Neural cell (in vitro differentiated cells): ENCODE results near the gene TGM4. TPM values are rescaled to one million over a fixed set of nuclear protein-coding genes. Genes with fewer than 3 reads are reported as not detected.
A peak's percentile ranks its signal among the peaks of the same experiment; 100 is the strongest.

ENCODE experiments used
- H2AFZ ChIP-seq: fragments of 200-600, 300-800 bp; sonication (generic), shearing (Covaris generic); 2 replicates; pipeline ENCODE4 v1.6.0; 2014; ENCODE audit warnings: low read depth, mild to moderate bottlenecking, antibody characterized with exemption, low read length, moderate library complexity
- H3F3A ChIP-seq: fragments of 200-600 bp; shearing (Covaris generic); 2 replicates; pipeline ENCODE4 v1.6.1; 2016; ENCODE audit warnings: mild to moderate bottlenecking, moderate library complexity, mixed read lengths, antibody characterized with exemption, low read length; ENCODE audit not compliant: insufficient read depth, poor library complexity, severe bottlenecking
- H3K27ac ChIP-seq: fragments of 200-600, 300-800 bp; sonication (generic), shearing (Covaris generic); 2 replicates; pipeline ENCODE4 v1.5.1; 2014; ENCODE audit warnings: mild to moderate bottlenecking, low read length, moderate library complexity
- H3K27me3 ChIP-seq: fragments of 300-800, 200-600 bp; sonication (generic), shearing (Covaris generic); 2 replicates; pipeline ENCODE4 v1.6.0; 2014; ENCODE audit warnings: mild to moderate bottlenecking, low read depth, low read length, moderate library complexity; ENCODE audit not compliant: insufficient read depth
- H3K36me3 ChIP-seq: fragments of 300-800, 200-600 bp; sonication (generic), shearing (Covaris generic); 2 replicates; pipeline ENCODE4 v1.5.1; 2014; ENCODE audit warnings: mild to moderate bottlenecking, antibody characterized with exemption, low read length, moderate library complexity; ENCODE audit not compliant: insufficient read depth
- H3K4me2 ChIP-seq: fragments of 300-800, 200-600 bp; sonication (generic), shearing (Covaris generic); 2 replicates; pipeline ENCODE4 v1.6.0; 2014; ENCODE audit warnings: mild to moderate bottlenecking, low read length
- H3K4me3 ChIP-seq: fragments of 300-800, 200-600 bp; sonication (generic), shearing (Covaris generic); 2 replicates; pipeline ENCODE4 v1.5.1; 2014; ENCODE audit warnings: mild to moderate bottlenecking, low read length, moderate library complexity
- H3K79me2 ChIP-seq: fragments of 200-600 bp; shearing (Covaris generic); replicated peaks from 2 replicates; pipeline ENCODE4 v1.6.0; 2014; ENCODE audit warnings: mild to moderate bottlenecking, low read length, moderate library complexity; ENCODE audit not compliant: insufficient read depth
- H3K9ac ChIP-seq: fragments of 300-800, 200-600 bp; sonication (generic), shearing (Covaris generic); 2 replicates; pipeline ENCODE4 v1.6.1; 2016; ENCODE audit warnings: mild to moderate bottlenecking, low read length, mixed read lengths
- H3K9me2 ChIP-seq: fragments of 200-600 bp; shearing (Covaris generic); 2 replicates; pipeline ENCODE4 v1.6.1; 2016; ENCODE audit warnings: mild to moderate bottlenecking, low read length, mixed read lengths; ENCODE audit not compliant: insufficient read depth
- H3K9me3 ChIP-seq: fragments of 200-600, 300-800 bp; sonication (generic), shearing (Covaris generic); 2 replicates; pipeline ENCODE4 v1.6.1; 2016; ENCODE audit warnings: mild to moderate bottlenecking, mixed run types, low read length, moderate library complexity, mixed read lengths
- H4K20me1 ChIP-seq: fragments of 200-600 bp; shearing (Covaris generic); 2 replicates; pipeline ENCODE4 v1.6.1; 2016; ENCODE audit warnings: mild to moderate bottlenecking, mixed run types; ENCODE audit not compliant: insufficient read depth
- CTCF ChIP-seq: fragments of 450-650 bp; IDR thresholded peaks from 2 replicates; pipeline ENCODE4 v1.5.1; 2014; ENCODE audit warnings: antibody characterized with exemption, mild to moderate bottlenecking, moderate library complexity; ENCODE audit not compliant: poor library complexity, severe bottlenecking
- EP300 ChIP-seq: fragments of 450-650 bp; conservative IDR thresholded peaks from 2 replicates; pipeline ENCODE4 v1.6.1; 2014; ENCODE audit warnings: antibody characterized with exemption, mild to moderate bottlenecking, moderate library complexity; ENCODE audit not compliant: poor library complexity, severe bottlenecking
- EZH2 ChIP-seq: fragments of 200-600, 300-800 bp; shearing (Covaris generic), sonication (generic); IDR thresholded peaks from 2 replicates; pipeline ENCODE4 v1.6.1; 2014; ENCODE audit warnings: antibody characterized with exemption, low read length, borderline replicate concordance, mild to moderate bottlenecking; ENCODE audit not compliant: insufficient read depth, poor library complexity, severe bottlenecking
- MXI1 ChIP-seq: fragments of 450-650 bp; conservative IDR thresholded peaks from 2 replicates; pipeline ENCODE4 v1.6.1; 2014; ENCODE audit warnings: antibody characterized with exemption, mild to moderate bottlenecking; ENCODE audit not compliant: poor library complexity, severe bottlenecking
- POLR2AphosphoS5 ChIP-seq: IDR thresholded peaks from 2 replicates; pipeline ENCODE4 v1.6.1; 2012
- RAD21 ChIP-seq: fragments of 450-650 bp; conservative IDR thresholded peaks from 2 replicates; pipeline ENCODE4 v1.6.1; 2014; ENCODE audit warnings: antibody characterized with exemption, mild to moderate bottlenecking, moderate library complexity
- REST ChIP-seq: IDR thresholded peaks from 2 replicates; pipeline ENCODE4 v1.6.1; 2012; ENCODE audit warnings: borderline replicate concordance
- SMC3 ChIP-seq: fragments of 450-650 bp; conservative IDR thresholded peaks from 2 replicates; pipeline ENCODE4 v1.6.1; 2014; ENCODE audit warnings: antibody characterized with exemption, mild to moderate bottlenecking, moderate library complexity; ENCODE audit not compliant: poor library complexity
- TAF1 ChIP-seq: IDR thresholded peaks from 2 replicates; pipeline ENCODE4 v1.6.1; 2012; ENCODE audit warnings: low read depth
- polyA plus RNA-seq: library from polyadenylated mRNA; depleted of rRNA; stranded (reverse); fragments of >200 nt; gene quantifications from 2 replicates; pipeline ENCODE4 v1.2.3, GENCODE V29; 2014

The TGM4 gene
- polyA plus RNA-seq, 1 donor from 2014 or later: not detected

- no peak overlapping the region for H3K4me2 ChIP-seq
- H3K4me3 ChIP-seq: peak overlapping the region; percentile 21
- no peaks in the 10 kb centered on the region for H3F3A ChIP-seq
- H4K20me1 ChIP-seq: no peaks in the 10 kb centered on the region
- no peaks in the 10 kb centered on the region for H3K36me3 ChIP-seq
- no peaks in the 10 kb centered on the region for H3K79me2 ChIP-seq
- H3K9ac ChIP-seq: no peak overlapping the region
- H3K27ac ChIP-seq: no peak overlapping the region
- TF ChIP-seq SMC3 (no peak), REST (no peak), MXI1 (no peak), POLR2AphosphoS5 (no peak), TAF1 (no peak), EZH2 (no peak)
- no peaks in the 10 kb centered on the region for H3K9me3 ChIP-seq
- no peak overlapping the region for H2AFZ ChIP-seq
- H3K27me3 ChIP-seq: no peaks in the 10 kb centered on the region
- no peaks in the 10 kb centered on the region for H3K9me2 ChIP-seq
Observed at GRCh38 chr3:44833394-44833793, 41.0 kb upstream of the TGM4 start.

GRCh38 chr3:44835684-44836083, 38.7 kb upstream of the TGM4 start:
- Histone ChIP-seq H3K4me2 (no peak overlapping the region), H3K27me3 (no peaks in the 10 kb centered on the region), H4K20me1 (no peaks in the 10 kb centered on the region), H3K9me2 (no peaks in the 10 kb centered on the region), H3K4me3 (no peak overlapping the region), H3K9ac (no peak overlapping the region), H3K36me3 (no peaks in the 10 kb centered on the region), H3K79me2 (no peaks in the 10 kb centered on the region), H3F3A (no peaks in the 10 kb centered on the region), H2AFZ (no peak overlapping the region), H3K27ac (no peak overlapping the region), H3K9me3 (no peaks in the 10 kb centered on the region)
- TF ChIP-seq EP300: no peak
- no peak for TF ChIP-seq TAF1
- no peak for TF ChIP-seq POLR2AphosphoS5
- TF ChIP-seq MXI1: no peak
- no peak for TF ChIP-seq REST
- no peak for TF ChIP-seq RAD21
- TF ChIP-seq CTCF: no peak
- no peak for TF ChIP-seq SMC3
- no peak for TF ChIP-seq EZH2
